HFF-Myc (cell line): Measurements from ENCODE around the gene AIFM2.

Source experiments
- DNase-seq: peaks from one replicate; pipeline ENCODE4 v3.0.0-alpha.2; 2011; ENCODE audit warnings: low read depth; ENCODE audit errors: extremely low read depth
- H3K4me3 ChIP-seq: replicated peaks from 2 replicates; pipeline ENCODE4 v1.5.1; 2011; ENCODE audit warnings: low read depth, mild to moderate bottlenecking, control low read depth, low read length
- TF ChIP-seq, protein P1 (sequence below): IDR thresholded peaks from 2 replicates; pipeline ENCODE4 v1.5.1; 2012; ENCODE audit warnings: mild to moderate bottlenecking, low read depth, low read length, control low read depth; ENCODE audit errors: missing control alignments

The AIFM2 gene

DNA sequence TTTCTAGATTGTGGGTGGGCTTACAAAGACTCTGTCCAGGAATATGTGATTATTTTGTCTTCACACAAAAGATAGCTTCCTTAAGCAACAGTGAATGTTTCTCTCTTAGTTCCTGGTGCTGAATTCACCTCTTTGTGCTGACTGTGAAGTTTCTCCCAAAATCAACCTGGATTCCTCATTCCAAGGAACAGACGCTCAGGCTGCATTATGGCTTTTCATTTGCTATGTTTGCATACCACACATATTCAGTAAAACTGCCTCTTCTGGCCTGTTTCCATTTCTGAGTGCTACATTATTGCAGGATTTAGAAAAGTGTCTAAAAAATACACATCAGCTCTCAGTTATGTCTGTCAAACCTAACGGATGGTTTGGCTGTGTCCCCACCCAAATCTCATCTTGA is 58.5 kb downstream of the AIFM2 start:
- TF ChIP-seq, protein P1, sequence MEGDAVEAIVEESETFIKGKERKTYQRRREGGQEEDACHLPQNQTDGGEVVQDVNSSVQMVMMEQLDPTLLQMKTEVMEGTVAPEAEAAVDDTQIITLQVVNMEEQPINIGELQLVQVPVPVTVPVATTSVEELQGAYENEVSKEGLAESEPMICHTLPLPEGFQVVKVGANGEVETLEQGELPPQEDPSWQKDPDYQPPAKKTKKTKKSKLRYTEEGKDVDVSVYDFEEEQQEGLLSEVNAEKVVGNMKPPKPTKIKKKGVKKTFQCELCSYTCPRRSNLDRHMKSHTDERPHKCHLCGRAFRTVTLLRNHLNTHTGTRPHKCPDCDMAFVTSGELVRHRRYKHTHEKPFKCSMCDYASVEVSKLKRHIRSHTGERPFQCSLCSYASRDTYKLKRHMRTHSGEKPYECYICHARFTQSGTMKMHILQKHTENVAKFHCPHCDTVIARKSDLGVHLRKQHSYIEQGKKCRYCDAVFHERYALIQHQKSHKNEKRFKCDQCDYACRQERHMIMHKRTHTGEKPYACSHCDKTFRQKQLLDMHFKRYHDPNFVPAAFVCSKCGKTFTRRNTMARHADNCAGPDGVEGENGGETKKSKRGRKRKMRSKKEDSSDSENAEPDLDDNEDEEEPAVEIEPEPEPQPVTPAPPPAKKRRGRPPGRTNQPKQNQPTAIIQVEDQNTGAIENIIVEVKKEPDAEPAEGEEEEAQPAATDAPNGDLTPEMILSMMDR = no peak
- no peak overlapping the region for H3K4me3 ChIP-seq
- DNase-seq = no peak

DNA sequence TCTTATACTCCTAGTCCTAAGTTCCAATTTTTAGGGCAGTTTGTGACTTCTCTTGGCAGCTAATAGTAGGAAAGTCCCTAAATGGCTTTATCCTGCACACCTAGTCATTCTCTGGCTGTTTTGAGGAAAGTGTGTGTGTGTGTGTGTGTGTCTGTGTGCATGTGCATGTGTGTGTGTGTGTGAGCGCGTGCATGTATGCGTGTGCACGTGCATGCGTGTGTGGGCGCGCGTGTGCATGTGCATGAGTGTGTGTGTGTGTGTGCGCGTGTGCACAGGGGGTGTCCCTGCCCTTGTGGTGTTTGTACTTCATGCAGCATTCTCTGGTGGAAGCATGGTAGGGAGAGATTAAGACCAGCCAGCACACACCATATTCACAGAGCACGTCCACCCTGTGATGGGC is 61.8 kb downstream of the AIFM2 start:
- H3K4me3 ChIP-seq = no peak overlapping the region
- DNase-seq = no peak
- TF ChIP-seq, protein P1 = no peak

DNA sequence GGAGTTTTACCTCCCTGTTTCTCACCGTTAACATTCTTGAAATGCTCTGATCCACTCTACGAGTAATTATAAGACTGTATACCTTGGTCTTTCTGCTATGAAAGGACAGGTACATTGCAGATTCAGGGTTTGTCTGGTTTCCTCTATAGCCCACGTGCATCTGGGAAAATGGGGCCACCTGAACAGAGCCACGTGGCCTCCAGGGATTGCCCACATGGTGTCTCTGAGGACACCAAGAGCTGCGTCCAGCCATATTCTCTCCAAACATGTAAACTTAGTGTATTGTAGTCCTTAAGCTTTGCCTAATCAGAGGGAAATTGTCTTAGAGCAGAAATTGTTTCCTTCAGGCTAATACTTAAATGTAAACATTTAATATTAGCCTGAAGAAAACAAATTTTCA is 63.3 kb downstream of the AIFM2 start:
- TF ChIP-seq, protein P1 = no peak
- DNase-seq = no peak
- no peak overlapping the region for H3K4me3 ChIP-seq

DNA sequence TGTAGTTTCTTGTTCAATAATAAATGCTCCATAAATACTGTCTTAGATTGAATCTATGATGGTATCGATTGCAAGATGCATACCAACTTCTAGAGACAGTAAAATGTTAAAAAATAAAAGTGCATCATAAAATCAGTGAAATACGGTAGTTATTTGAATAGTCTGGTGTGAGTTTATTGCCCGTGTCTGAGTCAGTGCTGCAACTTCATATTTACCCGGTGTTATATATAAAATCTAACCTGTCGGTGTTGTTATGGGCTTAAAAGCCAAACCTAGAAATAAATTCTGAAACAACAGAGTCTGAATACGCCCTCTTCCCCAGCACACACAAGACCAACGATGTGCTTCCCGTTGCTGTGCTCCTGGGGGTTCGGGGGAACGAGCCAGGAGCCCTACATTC is 63.7 kb downstream of the AIFM2 start:
- H3K4me3 ChIP-seq = no peak overlapping the region
- DNase-seq = no peak
- TF ChIP-seq, protein P1 = no peak

DNA sequence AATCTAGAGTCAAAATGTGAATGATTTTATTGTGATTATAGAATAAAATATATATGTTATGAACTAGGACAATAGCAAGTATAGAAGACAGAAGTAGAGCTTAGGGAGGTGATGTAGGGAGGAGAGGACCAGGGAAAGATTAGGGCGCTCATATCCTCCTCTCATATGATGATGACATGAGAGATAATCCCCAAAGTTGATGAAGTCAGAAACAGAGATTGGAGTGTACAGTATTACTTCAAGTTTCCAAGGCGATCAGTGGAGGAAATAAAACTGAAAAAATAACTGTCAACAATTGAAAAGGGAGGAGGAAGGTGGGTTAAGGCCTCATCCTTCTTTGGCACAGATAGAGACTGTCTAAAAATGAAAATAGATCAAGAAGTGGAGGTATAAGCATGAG is 65.0 kb downstream of the AIFM2 start:
- no peak for DNase-seq
- no peak overlapping the region for H3K4me3 ChIP-seq
- TF ChIP-seq, protein P1 = no peak

DNA sequence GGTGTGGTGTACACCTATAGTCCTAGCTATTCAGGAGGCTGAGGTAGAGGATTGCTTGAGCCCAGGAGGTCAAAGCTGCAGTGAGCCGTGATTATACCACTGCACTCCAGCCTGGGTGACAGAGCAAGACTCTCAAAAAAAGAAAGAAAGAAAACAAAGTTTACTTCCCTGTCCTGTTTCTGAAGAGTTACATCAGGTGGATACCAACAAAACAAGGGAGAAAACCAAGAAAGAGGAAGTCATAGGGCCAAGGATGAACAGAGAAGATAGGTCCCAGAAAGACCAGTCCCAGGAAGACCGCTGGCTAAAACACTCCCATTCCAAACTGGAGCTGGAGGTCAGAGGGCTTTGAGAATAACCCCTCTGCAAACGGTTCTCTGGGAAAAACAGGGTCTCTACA is 66.4 kb downstream of the AIFM2 start:
- no peak for DNase-seq
- TF ChIP-seq, protein P1 = no peak
- H3K4me3 ChIP-seq = no peak overlapping the region

DNA sequence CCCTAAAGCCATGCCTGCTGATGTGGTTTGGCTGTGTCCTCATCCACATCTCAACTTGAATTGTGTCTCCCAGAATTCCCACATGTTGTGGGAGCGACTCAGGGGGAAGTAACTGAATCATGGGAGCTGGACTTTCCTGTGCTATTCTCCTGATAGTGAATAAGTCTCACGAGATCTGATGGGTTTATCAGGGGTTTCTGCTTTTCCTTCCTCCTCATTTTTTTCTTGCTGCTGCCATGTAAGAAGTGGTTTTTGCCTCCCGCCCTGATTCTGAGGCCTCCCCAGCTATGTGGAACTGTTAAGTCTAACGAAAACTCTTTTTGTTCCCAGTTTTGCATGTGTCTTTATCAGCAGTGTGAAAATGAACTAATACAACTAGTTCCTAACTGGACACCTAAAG is 68.1 kb downstream of the AIFM2 start:
- TF ChIP-seq, protein P1 = no peak
- H3K4me3 ChIP-seq = no peak overlapping the region
- DNase-seq = no peak
